CD4-positive, alpha-beta memory T cell (primary cell): ENCODE measurements around the gene CAT. TPM values are rescaled to one million over a fixed set of nuclear protein-coding genes. Genes with fewer than 3 reads are reported as not detected.

ENCODE experiments used
- CTCF ChIA-PET: fragments of 350-600 bp; sonication (Branson Sonifier 250); formaldehyde crosslinking; loops from one replicate; lab custom pipeline; 2021; ENCODE audit warnings: inconsistent platforms; ENCODE audit not compliant: partially characterized antibody; lab: Charles Lee
- POLR2A ChIA-PET: fragments of 350-600 bp; sonication (Branson Sonifier 250); formaldehyde crosslinking; loops from one replicate; lab custom pipeline; 2021; ENCODE audit not compliant: partially characterized antibody; lab: Charles Lee
- DNase-seq, 5 donors: peaks; one replicate each; pipeline versions ENCODE4 v3.0.0 to v3.0.0-alpha.2; 2020 to 2022; ENCODE audit warnings: mixed read lengths in 1 of 5
- H3K27ac ChIP-seq: one replicate; pipeline ENCODE4 v1.7.0; 2013; ENCODE audit warnings: low read depth, low read length
- H3K27me3 ChIP-seq: 2 replicates; pipeline ENCODE4 v1.7.0; 2013; ENCODE audit warnings: mild to moderate bottlenecking, low read length, moderate library complexity; ENCODE audit not compliant: insufficient read depth
- H3K36me3 ChIP-seq: 2 replicates; pipeline ENCODE4 v1.7.0; 2013; ENCODE audit warnings: mild to moderate bottlenecking, low read length, moderate library complexity; ENCODE audit not compliant: insufficient read depth
- H3K4me1 ChIP-seq: 2 replicates; pipeline ENCODE4 v1.7.0; 2013; ENCODE audit warnings: mild to moderate bottlenecking, low read length, moderate library complexity; ENCODE audit not compliant: insufficient read depth
- H3K4me3 ChIP-seq, 2 donors: one replicate each; pipeline ENCODE4 v1.7.0; 2013; ENCODE audit warnings: low read length in 2 of 2, mild to moderate bottlenecking in 1 of 2
- H3K9me3 ChIP-seq, 2 donors: one replicate each; pipeline ENCODE4 v1.7.0; 2013; ENCODE audit warnings: low read length in 2 of 2, control low read depth in 1 of 2; ENCODE audit not compliant: control insufficient read depth in 1 of 2
- H3K27ac Mint-ChIP-seq, 7 donors: one replicate each; pipeline ENCODE4 v1.8.0; 2020 to 2021; ENCODE audit warnings: mixed read lengths in 7 of 7, mild to moderate bottlenecking in 6 of 7, inconsistent platforms in 3 of 7, moderate library complexity in 3 of 7
- H3K27me3 Mint-ChIP-seq, 2 donors: one replicate each; pipeline ENCODE4 v1.8.0; 2020 to 2021; ENCODE audit warnings: mixed read lengths in 2 of 2
- H3K36me3 Mint-ChIP-seq, 2 donors: one replicate each; pipeline ENCODE4 v1.8.0; 2020 to 2021; ENCODE audit warnings: mixed read lengths in 2 of 2, inconsistent platforms in 1 of 2, mild to moderate bottlenecking in 1 of 2
- H3K4me1 Mint-ChIP-seq, 4 donors: one replicate each; pipeline ENCODE4 v1.8.0; 2020 to 2021; ENCODE audit warnings: mixed read lengths in 4 of 4, mild to moderate bottlenecking in 1 of 4
- H3K4me3 Mint-ChIP-seq, 8 donors: one replicate each; pipeline ENCODE4 v1.8.0; 2020 to 2021; ENCODE audit warnings: mixed read lengths in 8 of 8, mild to moderate bottlenecking in 7 of 8, moderate library complexity in 6 of 8, inconsistent platforms in 3 of 8
- H3K9me3 Mint-ChIP-seq, 8 donors: one replicate each; pipeline ENCODE4 v1.8.0; 2020 to 2021; ENCODE audit warnings: mixed read lengths in 8 of 8, mild to moderate bottlenecking in 5 of 8, inconsistent platforms in 3 of 8, moderate library complexity in 1 of 8
- intact Hi-C: fragments of 100-400 bp; cut with micrococcal nuclease; formaldehyde crosslinking; loops from one replicate; pipeline ENCODE4 v1.15.1; 2023
- polyA plus RNA-seq, 2 donors: library from polyadenylated mRNA; unstranded; fragments of 300-500 nt; fragmentation: Illumina TruSeq; gene quantifications; one replicate each; pipeline ENCODE4 v1.2.3, GENCODE V29; 2021
- total RNA-seq, 2 experiments: library from RNA; stranded (reverse); gene quantifications; one replicate each; pipeline ENCODE4 v1.2.3, GENCODE V29; 2021

The CAT gene
- total RNA-seq, result 10 to 100 TPM; 35.1 to 38.4 TPM
- 100 to 1,000 TPM in 1 of 2 donors, 10 to 100 TPM in 1; 81.1 to 156 TPM for polyA plus RNA-seq

GRCh38 chr11:34438529-34439507, at the start of gene CAT:
Gene CAT, plus strand, starts transcription at chr11:34438934. Its CDS starts 80 bp downstream, at chr11:34439014.
- H3K4me3 Mint-ChIP-seq, result peak within 1 kb of the TSS; percentile 94 to 99 (median 98)
- peak; percentile 96 to 97 (median 96) for DNase-seq
- CTCF ChIA-PET, result interaction anchor here (0.7 to 1.9 kb wide), 5 partner anchors 10 to 81 kb away, joined by 3 to 6 read pairs (median 3); partner anchors contain the start of gene ABTB2
- Histone ChIP-seq H3K36me3 (no peaks in the 10 kb centered on the region), H3K27me3 (no peaks in the 10 kb centered on the region), H3K27ac (peak within 1 kb of the TSS; percentile 75), H3K9me3 (no peaks in the 10 kb centered on the region), H3K4me1 (peaks cover 28% of the 10 kb centered on the region), H3K4me3 (peak within 1 kb of the TSS; percentile 52 to 90)
- peaks cover 22 to 41% (median 31%) of the 10 kb centered on the region in 4 donors for H3K4me1 Mint-ChIP-seq
- intact Hi-C loops, result loop anchor here (1.0 to 10.0 kb wide), 8 partner anchors 8 to 1938 kb away; partner anchors contain the start of genes ABTB2, APIP, NAT10 and PDHX
- no peaks in the 10 kb centered on the region for H3K27me3 Mint-ChIP-seq
- peak within 1 kb of the TSS; percentile 93 to 98 (median 95) for H3K27ac Mint-ChIP-seq
- peaks cover 4 to 9% of the 10 kb centered on the region in 2 donors for H3K36me3 Mint-ChIP-seq
- POLR2A ChIA-PET, result interaction anchor here (0.6 to 2.1 kb wide), 7 partner anchors 9 to 387 kb away, joined by 3 to 10 read pairs (median 5); partner anchors contain the start of genes ABTB2, CAPRIN1 and NAT10
- no peaks in the 10 kb centered on the region for H3K9me3 Mint-ChIP-seq

GRCh38 chr11:34394771-34395300, 43.9 kb upstream of the CAT start:
- Histone ChIP-seq H3K9me3 (no peaks in the 10 kb centered on the region), H3K4me1 (no peaks in the 10 kb centered on the region), H3K36me3 (no peaks in the 10 kb centered on the region), H3K4me3 (no peak overlapping the region), H3K27ac (no peak overlapping the region), H3K27me3 (no peaks in the 10 kb centered on the region)
- ChIA-PET CTCF (interaction anchor here (0.7 to 1.1 kb wide), 3 partner anchors 14 to 221 kb away, joined by 3 read pairs; no protein-coding TSS in a partner anchor), POLR2A (no interaction called here)
- Mint-ChIP-seq H3K27me3 (peaks cover 17 to 44% of the 10 kb centered on the region in 2 donors), H3K4me3 (no peak overlapping the region), H3K4me1 (no peaks in the 10 kb centered on the region), H3K36me3 (peaks cover 3 to 4% of the 10 kb centered on the region in 2 donors), H3K27ac (no peak overlapping the region), H3K9me3 (peaks cover 3 to 29% (median 20%) of the 10 kb centered on the region in 8 donors)
- DNase-seq, result no peak
- intact Hi-C loops, result no loop called here

GRCh38 chr11:34395916-34396550, 42.7 kb upstream of the CAT start:
- Mint-ChIP-seq H3K4me1 (no peaks in the 10 kb centered on the region), H3K27me3 (peaks cover 17 to 37% of the 10 kb centered on the region in 2 donors), H3K27ac (no peak overlapping the region), H3K9me3 (peaks cover 3 to 29% (median 20%) of the 10 kb centered on the region in 8 donors), H3K36me3 (peaks cover 3 to 4% of the 10 kb centered on the region in 2 donors), H3K4me3 (no peak overlapping the region)
- CTCF ChIA-PET, result interaction anchor here (1.1 kb wide), 1 partner anchor 222 kb away, joined by 3 read pairs; no protein-coding TSS in a partner anchor
- DNase-seq, result no peak
- Histone ChIP-seq H3K27ac (no peak overlapping the region), H3K4me3 (no peak overlapping the region), H3K9me3 (no peaks in the 10 kb centered on the region), H3K4me1 (no peaks in the 10 kb centered on the region), H3K27me3 (no peaks in the 10 kb centered on the region), H3K36me3 (no peaks in the 10 kb centered on the region)
- intact Hi-C loops, result no loop called here
- POLR2A ChIA-PET, result interaction anchor here (0.6 kb wide), 1 partner anchor 61 kb away, joined by 3 read pairs; no protein-coding TSS in a partner anchor

- no peak overlapping the region for H3K27ac Mint-ChIP-seq
- ChIA-PET POLR2A (no interaction called here), CTCF (interaction anchor here (1.4 kb wide), 1 partner anchor 16 kb away, joined by 3 read pairs; no protein-coding TSS in a partner anchor)
- H3K36me3 Mint-ChIP-seq, result peaks cover 3 to 4% of the 10 kb centered on the region in 2 donors
- Histone ChIP-seq H3K27ac (no peak overlapping the region), H3K27me3 (no peaks in the 10 kb centered on the region), H3K4me1 (no peaks in the 10 kb centered on the region), H3K36me3 (no peaks in the 10 kb centered on the region), H3K4me3 (no peak overlapping the region), H3K9me3 (no peaks in the 10 kb centered on the region)
- H3K27me3 Mint-ChIP-seq, result peaks cover 14 to 30% of the 10 kb centered on the region in 2 donors
- H3K4me1 Mint-ChIP-seq, result no peaks in the 10 kb centered on the region
- DNase-seq, result no peak
- H3K4me3 Mint-ChIP-seq, result no peak overlapping the region
- intact Hi-C loops, result no loop called here
- peaks cover 3 to 29% (median 20%) of the 10 kb centered on the region in 8 donors for H3K9me3 Mint-ChIP-seq
Measured at GRCh38 chr11:34397120-34397519, 41.6 kb upstream of the CAT start.

- no peak overlapping the region for H3K4me3 Mint-ChIP-seq
- Histone ChIP-seq H3K4me1 (no peaks in the 10 kb centered on the region), H3K27me3 (no peaks in the 10 kb centered on the region), H3K36me3 (no peaks in the 10 kb centered on the region), H3K4me3 (no peak overlapping the region), H3K27ac (no peak overlapping the region), H3K9me3 (no peaks in the 10 kb centered on the region)
- POLR2A ChIA-PET, result no interaction called here
- intact Hi-C loops, result no loop called here
- no peak for DNase-seq
- no peak overlapping the region for H3K27ac Mint-ChIP-seq
- CTCF ChIA-PET, result interaction anchor here (1.4 kb wide), 1 partner anchor 15 kb away, joined by 3 read pairs; no protein-coding TSS in a partner anchor
- peaks cover 11 to 24% of the 10 kb centered on the region in 2 donors for H3K27me3 Mint-ChIP-seq
- H3K9me3 Mint-ChIP-seq, result peaks cover 3 to 24% (median 17%) of the 10 kb centered on the region in 8 donors
- H3K36me3 Mint-ChIP-seq, result peaks cover 3% of the 10 kb centered on the region in 2 donors
- no peaks in the 10 kb centered on the region for H3K4me1 Mint-ChIP-seq
Measured at GRCh38 chr11:34397811-34398210, 40.9 kb upstream of the CAT start.

- no peak overlapping the region for H3K4me3 Mint-ChIP-seq
- H3K9me3 Mint-ChIP-seq, result no peaks in the 10 kb centered on the region
- H3K27ac Mint-ChIP-seq, result no peak overlapping the region
- intact Hi-C loops, result no loop called here
- H3K27me3 ChIP-seq, result no peaks in the 10 kb centered on the region
- H3K36me3 ChIP-seq, result no peaks in the 10 kb centered on the region
- POLR2A ChIA-PET, result interaction anchor here (0.6 kb wide), 1 partner anchor 421 kb away, joined by 3 read pairs; no protein-coding TSS in a partner anchor
- H3K9me3 ChIP-seq, result no peaks in the 10 kb centered on the region
- no peaks in the 10 kb centered on the region for H3K36me3 Mint-ChIP-seq
- H3K4me1 ChIP-seq, result peaks cover 8% of the 10 kb centered on the region
- no peak overlapping the region for H3K4me3 ChIP-seq
- no peak for DNase-seq
- H3K4me1 Mint-ChIP-seq, result peaks cover 12 to 15% (median 14%) of the 10 kb centered on the region in 4 donors
- peaks cover 2 to 4% of the 10 kb centered on the region in 2 donors for H3K27me3 Mint-ChIP-seq
- CTCF ChIA-PET, result no interaction called here
- no peak overlapping the region for H3K27ac ChIP-seq
Measured at GRCh38 chr11:34403431-34403830, 35.3 kb upstream of the CAT start.
